ENCODE data around the gene MPZL2.

The MPZL2 gene

DNA sequence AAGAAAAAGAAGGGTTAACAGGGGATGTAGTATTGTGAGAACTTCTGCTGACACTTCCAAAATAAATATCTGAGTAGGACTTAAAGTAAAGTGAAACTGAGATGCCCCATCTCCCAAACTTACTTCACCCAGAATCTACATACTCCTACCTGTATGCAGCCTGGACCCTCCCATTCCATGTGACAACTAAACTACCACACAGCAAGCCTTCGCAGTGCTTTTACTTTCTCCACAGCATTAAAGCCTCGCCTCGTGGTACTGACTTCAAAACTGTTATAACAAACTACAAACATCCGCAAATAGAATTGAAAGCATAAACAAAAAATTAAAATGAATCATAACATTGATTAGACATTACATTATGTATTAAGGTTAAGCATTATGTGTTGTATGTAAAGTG, 985 bp downstream of the MPZL2 start:
- Histone ChIP-seq H2AFZ (ENCODE audit: low read depth, low read length) (no peak overlapping the region), H3K4me1 (ENCODE audit: low read length) (peaks cover 15% of the 10 kb centered on the region), H3K9ac (ENCODE audit: low read length) (no peak overlapping the region), H3K36me3 (replicated peaks; ENCODE audit: low read depth, low read length) (no peaks in the 10 kb centered on the region), H4K20me1 (ENCODE audit: insufficient read depth, low read length) (no peaks in the 10 kb centered on the region), H3K4me3 (ENCODE audit: low read length) (no peak overlapping the region), H3K27me3 (ENCODE audit: low read depth, low read length) (peaks cover 41% of the 10 kb centered on the region), H3K9me3 (ENCODE audit: insufficient read depth, low read length) (no peaks in the 10 kb centered on the region), H3K79me2 (ENCODE audit: low read length) (no peaks in the 10 kb centered on the region), H3K4me2 (ENCODE audit: low read length) (no peak overlapping the region), H3K27ac (ENCODE audit: low read length) (no peak overlapping the region)
- no peak for TF ChIP-seq EZH2phosphoT487 (IDR thresholded peaks at IDR 0.05; ENCODE audit: low read depth)
- TF ChIP-seq CTCF (IDR thresholded peaks at IDR 0.05; ENCODE audit: low read depth, low read length), result no peak

DNA sequence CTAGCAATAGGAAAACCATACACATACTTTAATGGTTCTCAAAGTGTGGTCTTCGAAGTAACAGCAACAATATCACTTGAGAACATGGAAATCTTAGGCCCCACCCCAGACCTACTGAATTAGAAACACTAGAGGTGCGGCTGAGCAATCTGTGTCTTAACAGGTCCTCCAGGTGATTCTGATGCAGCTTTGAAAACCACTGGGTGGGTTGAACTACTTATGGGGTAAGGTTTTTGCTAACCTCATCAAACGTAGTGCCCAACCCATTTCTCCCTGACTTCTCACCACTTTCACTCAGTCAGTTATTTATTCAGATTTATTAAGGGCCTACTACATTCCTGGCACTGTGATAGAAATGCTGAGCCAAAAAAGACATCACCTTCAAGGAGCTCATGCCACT, 3.7 kb downstream of the MPZL2 start:
- no peak overlapping the region for H3K4me3 ChIP-seq (ENCODE audit: low read length)
- no peak overlapping the region for H2AFZ ChIP-seq (ENCODE audit: low read depth, low read length)
- TF ChIP-seq EZH2phosphoT487 (IDR thresholded peaks at IDR 0.05; ENCODE audit: low read depth) (no peak), CTCF (IDR thresholded peaks at IDR 0.05; ENCODE audit: low read depth, low read length) (no peak)
- H4K20me1 ChIP-seq (ENCODE audit: insufficient read depth, low read length), result no peaks in the 10 kb centered on the region
- H3K4me2 ChIP-seq (ENCODE audit: low read length), result no peak overlapping the region
- H3K27me3 ChIP-seq (ENCODE audit: low read depth, low read length), result peaks cover 24% of the 10 kb centered on the region
- H3K36me3 ChIP-seq (replicated peaks; ENCODE audit: low read depth, low read length), result no peaks in the 10 kb centered on the region
- H3K9me3 ChIP-seq (ENCODE audit: insufficient read depth, low read length), result no peaks in the 10 kb centered on the region
- H3K27ac ChIP-seq (ENCODE audit: low read length), result no peak overlapping the region
- H3K9ac ChIP-seq (ENCODE audit: low read length), result no peak overlapping the region
- H3K79me2 ChIP-seq (ENCODE audit: low read length), result no peaks in the 10 kb centered on the region
- peaks cover 15% of the 10 kb centered on the region for H3K4me1 ChIP-seq (ENCODE audit: low read length)

DNA sequence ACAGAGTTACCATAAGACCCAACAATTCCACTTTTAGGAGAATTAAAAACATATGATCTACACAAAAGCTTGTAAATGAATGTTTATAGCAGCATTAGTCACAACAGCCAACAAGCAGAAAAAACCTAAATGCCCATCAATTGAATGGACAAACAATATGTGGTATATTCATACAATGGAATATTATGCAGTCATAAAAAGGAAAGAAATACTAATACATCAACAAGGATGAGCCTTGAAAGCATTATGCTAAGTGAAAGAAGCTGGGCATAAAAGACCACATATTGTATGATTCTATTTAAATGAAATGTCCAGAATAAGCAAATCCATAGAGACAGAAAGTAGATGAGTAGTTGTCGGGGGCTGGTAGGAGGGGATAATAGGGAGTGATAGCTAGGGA, 5.0 kb downstream of the MPZL2 start:
- H3K4me3 ChIP-seq (ENCODE audit: low read length), result no peak overlapping the region
- H3K36me3 ChIP-seq (replicated peaks; ENCODE audit: low read depth, low read length), result no peaks in the 10 kb centered on the region
- no peak overlapping the region for H3K27ac ChIP-seq (ENCODE audit: low read length)
- peaks cover 12% of the 10 kb centered on the region for H3K27me3 ChIP-seq (ENCODE audit: low read depth, low read length)
- H2AFZ ChIP-seq (ENCODE audit: low read depth, low read length), result no peak overlapping the region
- H3K4me2 ChIP-seq (ENCODE audit: low read length), result no peak overlapping the region
- TF ChIP-seq EZH2phosphoT487 (IDR thresholded peaks at IDR 0.05; ENCODE audit: low read depth), result no peak
- no peak for TF ChIP-seq CTCF (IDR thresholded peaks at IDR 0.05; ENCODE audit: low read depth, low read length)
- no peaks in the 10 kb centered on the region for H3K79me2 ChIP-seq (ENCODE audit: low read length)
- H3K4me1 ChIP-seq (ENCODE audit: low read length), result peaks cover 15% of the 10 kb centered on the region
- no peaks in the 10 kb centered on the region for H4K20me1 ChIP-seq (ENCODE audit: insufficient read depth, low read length)
- H3K9ac ChIP-seq (ENCODE audit: low read length), result no peak overlapping the region
- H3K9me3 ChIP-seq (ENCODE audit: insufficient read depth, low read length), result no peaks in the 10 kb centered on the region

- peaks cover 8% of the 10 kb centered on the region for H3K4me1 ChIP-seq (ENCODE audit: low read length)
- TF ChIP-seq EZH2phosphoT487 (IDR thresholded peaks at IDR 0.05; ENCODE audit: low read depth), result no peak
- TF ChIP-seq CTCF (IDR thresholded peaks at IDR 0.05; ENCODE audit: low read depth, low read length), result no peak
- no peak overlapping the region for H3K9ac ChIP-seq (ENCODE audit: low read length)
- H3K9me3 ChIP-seq (ENCODE audit: insufficient read depth, low read length), result no peaks in the 10 kb centered on the region
- H2AFZ ChIP-seq (ENCODE audit: low read depth, low read length), result no peak overlapping the region
- no peak overlapping the region for H3K27ac ChIP-seq (ENCODE audit: low read length)
- H3K36me3 ChIP-seq (replicated peaks; ENCODE audit: low read depth, low read length), result no peaks in the 10 kb centered on the region
- H3K4me3 ChIP-seq (ENCODE audit: low read length), result no peak overlapping the region
- H4K20me1 ChIP-seq (ENCODE audit: insufficient read depth, low read length), result no peaks in the 10 kb centered on the region
- no peaks in the 10 kb centered on the region for H3K79me2 ChIP-seq (ENCODE audit: low read length)
- peaks cover 5% of the 10 kb centered on the region for H3K27me3 ChIP-seq (ENCODE audit: low read depth, low read length)
- no peak overlapping the region for H3K4me2 ChIP-seq (ENCODE audit: low read length)
These were observed 5.7 kb downstream of the MPZL2 start for GRCh38 chr11:118258410-118258809.
